HEK293T (cell line): ENCODE data around the gene SERPINC1.
"Not testable (repeated sequence)": the region's sequence is repeated elsewhere in the genome, so short reads cannot be mapped to it uniquely, and the experiment has no call there.

Experiments used
- ARNT ChIP-seq: fragments of 450-650 bp; IDR thresholded peaks from 2 replicates; pipeline ENCODE4 v1.6.1; 2017; ENCODE audit warnings: mild to moderate bottlenecking
- BHLHE40 ChIP-seq: fragments of 450-650 bp; IDR thresholded peaks from 2 replicates; pipeline ENCODE4 v1.6.1; 2016; ENCODE audit warnings: mild to moderate bottlenecking, moderate library complexity, borderline replicate concordance
- CTBP1 ChIP-seq: fragments of 450-650 bp; IDR thresholded peaks from 2 replicates; pipeline ENCODE4 v1.6.1; 2016; ENCODE audit warnings: borderline replicate concordance
- FOXA1 ChIP-seq: fragments of 450-650 bp; IDR thresholded peaks from 2 replicates; pipeline ENCODE4 v1.6.1; 2016; ENCODE audit warnings: mild to moderate bottlenecking
- FOXK2 ChIP-seq: fragments of 450-650 bp; IDR thresholded peaks from 2 replicates; pipeline ENCODE4 v1.6.1; 2016; ENCODE audit warnings: mild to moderate bottlenecking
- FOXM1 ChIP-seq: fragments of 450-650 bp; IDR thresholded peaks from 2 replicates; pipeline ENCODE4 v1.6.1; 2017; ENCODE audit warnings: mild to moderate bottlenecking, borderline replicate concordance
- HDGF ChIP-seq: fragments of 450-650 bp; IDR thresholded peaks from 2 replicates; pipeline ENCODE4 v1.6.1; 2017; ENCODE audit warnings: antibody characterized with exemption, borderline replicate concordance
- SP1 ChIP-seq: fragments of 450-650 bp; IDR thresholded peaks from 2 replicates; pipeline ENCODE4 v1.6.1; 2017
- TARDBP ChIP-seq: fragments of 450-650 bp; IDR thresholded peaks from 2 replicates; pipeline ENCODE4 v1.6.1; 2016

DNA sequence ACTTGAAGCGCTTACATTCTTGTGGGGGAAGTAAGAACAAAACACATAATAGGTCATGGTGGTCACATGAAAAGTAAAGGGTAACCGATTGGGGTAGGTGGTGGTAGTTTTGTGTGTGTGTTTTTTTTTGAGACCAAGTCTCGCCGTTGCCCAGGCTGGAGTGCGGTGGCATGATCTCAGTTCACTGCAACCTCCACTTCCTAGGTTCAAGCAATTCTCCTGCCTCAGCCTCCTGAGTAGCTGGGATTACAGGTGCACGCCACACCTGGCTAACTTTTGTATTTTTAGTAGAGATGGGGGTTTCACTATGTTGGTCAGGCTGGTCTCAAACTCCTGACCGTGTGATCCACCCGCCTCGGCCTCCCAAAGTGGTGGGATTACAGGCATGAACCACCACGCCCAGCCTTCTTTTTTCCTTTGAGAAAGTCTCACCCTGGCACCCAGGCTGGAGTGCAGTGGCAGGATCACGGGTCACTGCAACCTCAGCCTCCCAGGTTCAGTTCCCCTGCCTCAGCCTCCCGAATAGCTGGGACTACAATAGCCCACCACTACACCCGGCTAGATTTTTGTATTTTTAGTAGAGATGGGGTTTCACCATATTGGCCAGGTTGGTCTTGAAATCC lies 54.9 kb downstream of the SERPINC1 start:
- TF ChIP-seq ARNT, SP1, FOXM1, BHLHE40, FOXK2, FOXA1, CTBP1, HDGF: not testable (repeated sequence)
- peak; percentile 7; the same call in 1 of the 2 replicates for TF ChIP-seq TARDBP
